Effector memory CD4-positive, alpha-beta T cell (primary cell): ENCODE data around the gene SMG5.
"Not testable (repeated sequence)": the region's sequence is repeated elsewhere in the genome, so short reads cannot be mapped to it uniquely, and the experiment has no call there.

Source experiments
- DNase-seq, 3 donors: peaks; one replicate each; pipeline ENCODE4 v3.0.0-alpha.2; 2020
- H3K27ac ChIP-seq: 2 replicates; pipeline ENCODE4 v1.7.0; 2013; ENCODE audit warnings: mild to moderate bottlenecking, low read length, moderate library complexity; ENCODE audit not compliant: insufficient read depth, poor library complexity, severe bottlenecking
- H3K27me3 ChIP-seq: replicated peaks from 2 replicates; pipeline ENCODE4 v1.7.0; 2013; ENCODE audit warnings: mild to moderate bottlenecking, low read length; ENCODE audit not compliant: insufficient read depth, control insufficient read depth, poor library complexity, severe bottlenecking
- H3K36me3 ChIP-seq: 2 replicates; pipeline ENCODE4 v1.7.0; 2013; ENCODE audit warnings: mild to moderate bottlenecking, low read length, moderate library complexity; ENCODE audit not compliant: control insufficient read depth, insufficient read depth
- H3K4me1 ChIP-seq: 2 replicates; pipeline ENCODE4 v1.7.0; 2013; ENCODE audit warnings: low read length, mild to moderate bottlenecking; ENCODE audit not compliant: control insufficient read depth, insufficient read depth, poor library complexity, severe bottlenecking
- H3K4me3 ChIP-seq: 2 replicates; pipeline ENCODE4 v1.7.0; 2013; ENCODE audit warnings: low read length, low read depth, mild to moderate bottlenecking; ENCODE audit not compliant: insufficient read depth, poor library complexity, severe bottlenecking
- H3K9me3 ChIP-seq: 2 replicates; pipeline ENCODE4 v1.7.0; 2013; ENCODE audit warnings: mild to moderate bottlenecking, low read length, moderate library complexity; ENCODE audit not compliant: control insufficient read depth

Gene SMG5

DNA sequence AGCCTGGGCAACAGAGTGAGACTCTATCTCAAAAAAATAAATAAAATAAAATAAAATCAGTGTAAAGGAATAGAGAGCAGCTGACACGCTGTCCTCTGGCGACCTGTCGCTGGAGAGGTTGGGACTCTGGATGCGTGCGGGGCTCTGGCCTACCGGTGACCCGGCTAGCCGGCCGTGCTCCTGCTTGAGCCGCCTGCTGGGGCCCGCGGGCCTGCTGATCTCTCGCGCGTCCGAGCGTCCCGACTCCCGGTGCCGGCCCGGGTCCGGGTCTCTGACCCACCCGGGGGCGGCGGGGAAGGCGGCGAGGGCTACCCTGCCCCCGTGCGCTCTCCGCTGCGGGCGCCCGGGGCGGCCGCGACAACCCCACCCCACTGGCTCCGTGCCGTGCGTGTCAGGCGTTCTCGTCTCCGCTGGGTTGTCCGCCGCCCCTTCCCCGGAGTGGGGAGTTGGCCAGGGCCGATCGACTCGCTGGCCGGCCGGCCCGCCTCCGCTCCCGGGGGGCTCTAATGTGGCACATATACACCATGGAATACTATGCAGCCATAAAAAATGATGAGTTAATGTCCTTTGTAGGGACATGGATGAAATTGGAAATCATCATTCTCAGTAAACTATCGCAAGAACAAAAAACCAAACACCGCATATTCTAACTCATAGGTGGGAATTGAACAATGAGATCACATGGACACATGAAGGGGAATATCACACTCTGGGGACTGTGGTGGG lies 66.1 kb downstream of the SMG5 start:
- not testable (repeated sequence) for DNase-seq, H3K4me3 ChIP-seq, H3K9me3 ChIP-seq, H3K27ac ChIP-seq, H3K36me3 ChIP-seq, H3K27me3 ChIP-seq
- H3K4me1 ChIP-seq, result peaks cover 20% of the 10 kb centered on the region

DNA sequence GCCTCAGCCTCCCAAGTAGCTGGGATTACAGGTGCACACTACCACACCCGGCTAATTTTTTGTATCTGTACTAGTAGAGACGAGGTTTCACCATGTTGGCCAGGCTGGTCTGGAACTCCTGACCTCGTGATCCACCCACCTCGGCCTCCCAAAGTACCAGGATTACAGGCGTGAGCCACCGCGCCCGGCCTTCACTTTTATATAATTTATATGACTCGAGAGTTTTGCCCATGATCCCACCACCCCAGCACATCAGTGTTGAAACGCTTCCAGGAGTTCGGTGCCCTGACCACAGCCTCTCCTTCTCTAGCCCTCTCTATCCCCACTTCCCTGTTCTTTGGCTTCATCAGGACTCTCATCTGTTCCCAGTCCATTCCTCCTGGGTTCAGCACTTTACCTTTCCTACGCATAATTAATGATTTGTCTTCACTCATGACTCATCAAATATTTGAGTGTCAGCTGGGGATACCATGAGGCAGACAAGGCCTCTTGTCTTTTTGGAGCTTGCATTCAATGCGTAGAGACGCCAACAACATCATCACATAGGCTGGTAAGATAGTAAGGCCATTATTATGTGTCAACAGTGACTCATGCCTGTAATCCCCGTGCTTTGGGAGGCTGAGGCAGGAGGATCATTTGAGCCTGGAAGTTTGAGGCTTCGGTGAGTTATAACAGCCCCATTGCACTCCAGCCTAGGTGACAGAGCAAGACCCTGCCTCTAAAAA lies 68.4 kb downstream of the SMG5 start:
- Histone ChIP-seq H3K36me3 (peaks cover 10% of the 10 kb centered on the region), H3K4me1 (peaks cover 20% of the 10 kb centered on the region), H3K4me3 (no peak overlapping the region), H3K27ac (peak overlapping the region; percentile 94), H3K9me3 (no peaks in the 10 kb centered on the region), H3K27me3 (no peaks in the 10 kb centered on the region)
- DNase-seq, result no peak

DNA sequence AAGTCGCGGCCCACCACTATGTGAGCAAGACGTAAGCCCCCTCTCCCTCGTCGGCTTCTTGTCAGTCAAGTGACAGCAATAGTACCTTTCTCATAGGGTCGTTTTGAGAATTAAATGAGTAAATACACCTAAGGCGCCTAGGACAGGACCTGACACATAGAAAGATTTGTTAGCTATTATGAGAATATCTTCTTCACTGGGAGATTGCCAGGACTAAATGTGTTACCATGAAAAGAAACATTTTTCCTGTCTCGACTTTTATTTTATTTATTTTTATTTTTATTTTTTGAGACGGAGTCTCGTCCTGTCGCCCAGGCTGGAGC lies 69.0 kb downstream of the SMG5 start:
- H3K36me3 ChIP-seq, result peaks cover 12% of the 10 kb centered on the region

DNA sequence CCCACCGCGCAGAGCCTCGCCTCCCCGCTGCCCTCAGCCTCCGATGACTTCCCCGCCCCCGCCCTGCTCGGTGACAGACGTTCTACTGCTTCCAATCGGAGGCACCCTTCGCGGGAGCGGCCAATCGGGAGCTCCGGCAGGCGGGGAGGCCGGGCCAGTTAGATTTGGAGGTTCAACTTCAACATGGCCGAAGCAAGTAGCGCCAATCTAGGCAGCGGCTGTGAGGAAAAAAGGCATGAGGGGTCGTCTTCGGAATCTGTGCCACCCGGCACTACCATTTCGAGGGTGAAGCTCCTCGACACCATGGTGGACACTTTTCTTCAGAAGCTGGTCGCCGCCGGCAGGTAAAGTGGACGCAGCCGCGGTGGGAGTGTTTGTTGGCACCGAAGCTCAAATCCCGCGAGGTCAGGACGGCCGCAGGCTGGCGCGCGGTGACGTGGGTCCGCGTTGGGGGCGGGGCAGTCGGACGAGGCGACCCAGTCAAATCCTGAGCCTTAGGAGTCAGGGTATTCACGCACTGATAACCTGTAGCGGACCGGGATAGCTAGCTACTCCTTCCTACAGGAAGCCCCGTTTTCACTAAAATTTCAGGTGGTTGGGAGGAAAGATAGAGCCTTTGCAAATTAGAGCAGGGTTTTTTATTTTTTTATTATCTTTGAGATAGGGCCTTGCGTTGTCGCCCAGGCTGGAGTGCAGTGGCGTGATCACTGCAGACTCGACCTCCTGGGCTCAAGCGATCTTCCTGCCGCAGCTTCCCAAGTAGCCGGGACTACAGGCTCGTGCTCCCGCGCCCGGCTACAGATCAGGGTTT lies 69.6 kb downstream of the SMG5 start, which contains the start of gene PMF1:
PMF1 (plus strand) TSS at position 175 of the 811 bp plus-strand sequence; CDS start at position 184, 9 bp downstream.
- Histone ChIP-seq H3K4me3 (peak within 1 kb of the TSS; percentile 77), H3K36me3 (peaks cover 18% of the 10 kb centered on the region), H3K27me3 (no peaks in the 10 kb centered on the region), H3K9me3 (no peaks in the 10 kb centered on the region), H3K27ac (peak within 1 kb of the TSS; percentile 94), H3K4me1 (peaks cover 17% of the 10 kb centered on the region)
- DNase-seq, result peak; percentile 87 to 95 (median 93)

More for the DNA sequence above, 69.0 kb downstream of the SMG5 start:
- H3K9me3 ChIP-seq, result no peaks in the 10 kb centered on the region
- peak overlapping the region; percentile 77 for H3K4me3 ChIP-seq
- peak overlapping the region; percentile 94 for H3K27ac ChIP-seq
- H3K27me3 ChIP-seq, result no peaks in the 10 kb centered on the region
- H3K4me1 ChIP-seq, result peaks cover 20% of the 10 kb centered on the region
- DNase-seq, result no peak

DNA sequence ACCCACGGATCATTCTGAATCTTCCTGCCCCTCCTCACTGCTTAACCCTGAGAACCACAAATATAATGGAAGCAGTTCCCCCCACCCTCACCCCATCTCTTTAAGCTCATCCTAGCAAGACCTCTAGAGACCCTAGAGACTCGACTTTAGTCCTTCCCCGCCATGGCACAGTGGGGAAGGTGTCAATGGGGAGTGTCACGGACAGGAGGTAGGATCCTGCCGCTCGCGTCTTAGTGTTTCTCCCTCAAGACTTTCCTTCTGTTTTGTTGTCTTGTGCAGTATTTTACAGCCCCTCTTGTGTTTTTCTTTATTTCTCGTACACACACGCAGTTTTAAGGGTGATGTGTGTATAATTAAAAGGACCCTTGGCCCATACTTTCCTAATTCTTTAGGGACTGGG lies 70.5 kb downstream of the SMG5 start:
- DNase-seq, result no peak
- no peaks in the 10 kb centered on the region for H3K27me3 ChIP-seq
- H3K4me1 ChIP-seq, result peaks cover 16% of the 10 kb centered on the region
- no peaks in the 10 kb centered on the region for H3K9me3 ChIP-seq
- H3K4me3 ChIP-seq, result peak overlapping the region; percentile 77
- peaks cover 24% of the 10 kb centered on the region for H3K36me3 ChIP-seq
- H3K27ac ChIP-seq, result peak overlapping the region; percentile 94

DNA sequence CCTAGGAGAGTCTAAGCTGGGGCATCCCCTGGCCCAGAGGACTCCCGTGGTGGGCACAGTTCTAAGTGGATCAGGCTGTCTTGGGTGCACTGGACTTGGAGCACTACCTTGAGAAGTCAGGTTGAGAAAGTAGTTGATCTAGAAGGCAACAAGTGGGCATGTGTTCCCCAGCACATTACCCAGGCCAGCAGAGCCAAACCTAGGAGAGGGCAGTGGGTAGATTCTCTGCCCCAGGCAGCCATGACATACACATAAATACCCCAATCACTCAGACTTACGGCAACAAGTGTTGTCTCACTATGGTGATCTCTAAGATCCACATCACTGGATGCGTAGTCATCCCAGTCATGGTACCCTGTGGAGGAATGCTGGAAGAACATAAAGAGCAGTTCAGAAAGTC lies 71.4 kb downstream of the SMG5 start:
- Histone ChIP-seq H3K27ac (no peak overlapping the region), H3K9me3 (no peaks in the 10 kb centered on the region), H3K36me3 (peaks cover 30% of the 10 kb centered on the region), H3K4me3 (no peak overlapping the region), H3K27me3 (no peaks in the 10 kb centered on the region), H3K4me1 (peaks cover 16% of the 10 kb centered on the region)
- DNase-seq, result no peak

DNA sequence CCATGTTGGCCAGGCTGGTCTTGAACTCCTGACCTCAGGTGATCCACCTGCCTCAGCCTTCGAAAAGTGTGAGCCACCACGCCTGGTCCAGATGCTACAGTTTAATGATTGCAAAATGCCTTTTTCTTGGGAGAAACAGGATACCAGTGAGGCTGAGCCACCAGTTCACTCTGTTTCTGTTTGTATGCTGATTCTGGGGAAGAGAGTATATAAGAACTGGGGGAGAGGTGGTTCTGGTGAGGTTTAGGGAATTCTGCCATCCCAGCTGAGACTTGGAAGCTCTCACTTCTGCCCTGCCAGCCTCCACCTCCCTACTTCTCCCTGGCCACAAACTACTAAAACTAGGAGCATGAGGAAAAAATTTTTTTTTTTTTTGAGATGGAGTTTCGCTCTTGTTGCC lies 77.9 kb downstream of the SMG5 start:
- H3K9me3 ChIP-seq, result no peaks in the 10 kb centered on the region
- H3K27ac ChIP-seq, result no peak overlapping the region
- no peak overlapping the region for H3K4me3 ChIP-seq
- no peaks in the 10 kb centered on the region for H3K27me3 ChIP-seq
- peaks cover 45% of the 10 kb centered on the region for H3K36me3 ChIP-seq
- DNase-seq, result no peak
- peaks cover 3% of the 10 kb centered on the region for H3K4me1 ChIP-seq

DNA sequence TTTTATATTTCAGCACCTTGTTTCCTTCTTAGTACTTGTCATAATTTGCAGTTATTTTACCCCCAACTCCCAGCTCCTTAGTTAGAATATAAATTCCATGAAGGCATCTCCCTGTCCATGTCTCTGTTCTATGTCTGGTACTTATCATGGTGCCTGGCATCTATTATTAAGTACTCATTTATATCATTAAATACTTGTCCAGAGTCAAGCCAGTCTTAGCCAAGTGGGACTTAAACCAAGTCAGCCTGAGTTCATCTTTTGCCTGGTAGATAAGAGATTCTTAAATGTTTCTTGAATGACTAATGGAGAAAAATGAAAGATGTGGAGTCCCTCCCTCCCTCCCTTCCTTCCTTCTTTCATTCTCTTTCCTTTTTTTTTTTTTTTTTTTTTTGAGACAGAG lies 79.3 kb downstream of the SMG5 start:
- no peaks in the 10 kb centered on the region for H3K9me3 ChIP-seq
- H3K36me3 ChIP-seq, result peaks cover 44% of the 10 kb centered on the region
- H3K27ac ChIP-seq, result no peak overlapping the region
- no peak for DNase-seq
- H3K4me3 ChIP-seq, result no peak overlapping the region
- H3K4me1 ChIP-seq, result peaks cover 17% of the 10 kb centered on the region
- H3K27me3 ChIP-seq, result no peaks in the 10 kb centered on the region

DNA sequence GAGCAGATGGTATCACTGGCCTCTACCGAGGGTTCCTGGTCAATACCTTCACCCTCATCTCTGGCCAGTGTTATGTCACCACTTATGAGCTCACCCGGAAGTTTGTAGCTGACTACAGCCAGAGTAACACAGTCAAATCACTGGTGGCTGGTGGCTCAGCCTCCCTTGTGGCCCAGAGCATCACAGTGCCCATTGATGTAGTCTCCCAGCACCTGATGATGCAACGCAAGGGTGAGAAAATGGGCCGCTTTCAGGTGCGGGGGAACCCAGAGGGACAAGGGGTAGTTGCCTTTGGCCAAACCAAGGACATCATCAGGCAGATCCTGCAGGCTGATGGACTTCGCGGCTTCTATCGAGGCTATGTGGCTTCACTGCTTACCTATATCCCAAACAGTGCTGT lies 82.6 kb downstream of the SMG5 start:
- no peaks in the 10 kb centered on the region for H3K9me3 ChIP-seq
- H3K36me3 ChIP-seq, result peaks cover 29% of the 10 kb centered on the region
- DNase-seq, result no peak
- H3K4me1 ChIP-seq, result peaks cover 19% of the 10 kb centered on the region
- no peak overlapping the region for H3K4me3 ChIP-seq
- no peaks in the 10 kb centered on the region for H3K27me3 ChIP-seq
- no peak overlapping the region for H3K27ac ChIP-seq
